ENCODE measurements around the gene OR7G3. TPM values are rescaled to one million over a fixed set of nuclear protein-coding genes. Genes with fewer than 3 reads are reported as not detected.

Gene OR7G3
- total RNA-seq (2021; fragmentation: NEBNext Ultra II Directional; extraction: Animal tissue kit (Norgen Biotek cat#: 25700)) (not detected in 2 replicates), polyA plus RNA-seq (2011; rRNA removed) (not detected in 2 replicates), polyA minus RNA-seq (2011; rRNA and poly(A)+ RNA removed) (not detected in 2 replicates)
- polyA plus RNA-seq (2011; cell fraction: cytosol; rRNA removed) = not detected
- not detected for polyA plus RNA-seq (2011; cell fraction: nucleus; rRNA removed)
- polyA plus RNA-seq (2012, experiment 1 of 2) = not detected in 4 replicates
- polyA plus RNA-seq (2012, experiment 2 of 2) = not detected
- polyA plus RNA-seq (2013, experiment 1 of 2) = not detected
- polyA plus RNA-seq (2013, experiment 2 of 2) = not detected
- not detected for polyA minus RNA-seq (2011; cell fraction: cytosol; rRNA and poly(A)+ RNA removed)
- not detected for polyA minus RNA-seq (2011; cell fraction: nucleus; rRNA and poly(A)+ RNA removed)
- long read RNA-seq, experiment 1 = 0 reads
- long read RNA-seq, experiment 2 = 0 reads

DNA sequence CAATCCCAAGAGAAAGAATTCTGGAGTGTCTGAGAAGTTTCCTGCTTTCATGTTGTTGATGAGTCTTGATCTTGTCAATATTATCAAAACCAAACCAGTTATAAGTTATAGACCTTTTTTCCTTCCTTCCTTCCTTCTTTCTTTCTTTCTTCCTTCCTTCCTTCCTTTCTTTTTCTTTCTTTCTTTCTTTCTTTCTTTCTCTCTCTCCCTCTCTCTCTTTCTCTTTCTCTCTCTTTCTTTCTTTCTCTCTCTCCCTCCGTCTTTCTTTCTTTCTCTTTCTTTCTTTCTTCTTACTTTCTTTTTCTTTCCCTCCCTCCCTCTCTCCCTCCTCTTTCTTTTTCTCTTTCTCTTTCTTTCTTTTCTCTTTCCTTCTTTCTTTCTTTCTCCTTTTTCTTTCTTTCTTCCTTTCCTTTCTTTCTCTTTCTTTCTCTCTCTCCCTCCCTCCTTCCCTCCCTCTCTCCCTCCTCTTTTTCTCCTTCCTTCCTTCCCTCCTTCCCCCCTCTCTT is at the start of gene OR7G3:
Gene OR7G3 (minus strand): TSS at position 51 of the 506 bp plus-strand sequence. CDS start 0 bp downstream, at position 51.
- no peaks in the 10 kb centered on the region for H3K79me2 ChIP-seq (ENCODE audit: control insufficient read depth in 1 of 2, insufficient read depth in 2 of 2, low read length in 2 of 2)
- no CpG with 5 or more reads among the region's 1 CpG for whole genome bisulfite sequencing, 2 experiments (ENCODE audit: extremely low coverage in 1 of 2, insufficient coverage in 1 of 2, insufficient read length in 1 of 2, insufficient replicate concordance in 2 of 2, low coverage in 1 of 2, low lambda C conversion rate in 2 of 2, missing lambda C conversion rate in 1 of 2)
- no peak within 1 kb of the TSS for H3K23ac ChIP-seq (ENCODE audit: insufficient read length)
- H2BK20ac ChIP-seq (ENCODE audit: low read length) = no peak within 1 kb of the TSS
- no peak within 1 kb of the TSS for H2BK12ac ChIP-seq (ENCODE audit: low read depth, low read length)
- H2BK5ac ChIP-seq (ENCODE audit: low read depth, low read length) = no peak within 1 kb of the TSS
- no peak within 1 kb of the TSS for H3K4me3 ChIP-seq (ENCODE audit: extremely low read depth in 1 of 4, insufficient read depth in 2 of 4, low read depth in 3 of 4, low read length in 4 of 4)
- H3K27me3 ChIP-seq (replicated peaks in 1 of 4; ENCODE audit: control insufficient read depth in 3 of 4, extremely low read depth in 1 of 4, insufficient read depth in 3 of 4, low read length in 3 of 4) = no peaks in the 10 kb centered on the region
- H3K79me1 ChIP-seq (ENCODE audit: low read depth, low read length) = no peaks in the 10 kb centered on the region
- no peak for DNase-seq (ENCODE audit: low read depth in 1 of 2, low spot score in 2 of 2)
- no peak within 1 kb of the TSS for H3K27ac ChIP-seq (ENCODE audit: low read depth, low read length)
- H3K4ac ChIP-seq (replicated peaks; ENCODE audit: insufficient read length, low read depth, low read length) = no peak within 1 kb of the TSS
- no peak within 1 kb of the TSS for H3K4me2 ChIP-seq (ENCODE audit: insufficient read depth in 1 of 2, low read depth in 2 of 2, low read length in 2 of 2)
- no peak within 1 kb of the TSS for H2AK5ac ChIP-seq (ENCODE audit: low read depth, low read length)
- CTCF ChIA-PET (ENCODE audit: partially characterized antibody) = interaction anchor here (0.7 kb wide), 1 partner anchor 9 kb away, joined by 4 read pairs; no protein-coding TSS in a partner anchor
- no peak within 1 kb of the TSS for H3K9ac ChIP-seq (replicated peaks in 1 of 4; ENCODE audit: extremely low read depth in 1 of 4, low read depth in 3 of 4, low read length in 3 of 4)
- H3K23me2 ChIP-seq (ENCODE audit: low read depth, low read length) = no peaks in the 10 kb centered on the region
- no peak within 1 kb of the TSS for H4K8ac ChIP-seq (ENCODE audit: extremely low read depth, insufficient read depth, low read length)
- peaks cover 38 to 45% of the 10 kb centered on the region in 2 experiments for H3K9me3 ChIP-seq (ENCODE audit: insufficient read depth in 2 of 2, low read depth in 1 of 2, low read length in 1 of 2)
- no peak for FAIRE-seq
- H3K4me1 ChIP-seq (replicated peaks in 1 of 4; ENCODE audit: control insufficient read depth in 3 of 4, insufficient read depth in 4 of 4, low read length in 3 of 4) = no peaks in the 10 kb centered on the region
- no peak within 1 kb of the TSS for H4K91ac ChIP-seq (replicated peaks; ENCODE audit: insufficient read length, low read length)
- H3K18ac ChIP-seq (ENCODE audit: extremely low read depth, low read length) = no peak within 1 kb of the TSS
- no peak within 1 kb of the TSS for H3K56ac ChIP-seq (replicated peaks; ENCODE audit: insufficient read length, low read depth, low read length)
- no peak within 1 kb of the TSS for H4K5ac ChIP-seq (ENCODE audit: insufficient read length, low read depth, low read length)
- no peaks in the 10 kb centered on the region for H4K20me1 ChIP-seq (replicated peaks in 1 of 2; ENCODE audit: control insufficient read depth in 1 of 2, insufficient read depth in 2 of 2, low read length in 2 of 2)
- POLR2A ChIA-PET (ENCODE audit: partially characterized antibody) = interaction anchor here (0.5 kb wide), 1 partner anchor 666 kb away, joined by 3 read pairs; no protein-coding TSS in a partner anchor
- H2BK15ac ChIP-seq (ENCODE audit: low read length) = no peak within 1 kb of the TSS
- H2AFZ ChIP-seq (ENCODE audit: low read length) = no peak within 1 kb of the TSS
- H3K14ac ChIP-seq (ENCODE audit: insufficient read length) = no peak within 1 kb of the TSS
- no peak within 1 kb of the TSS for H2BK120ac ChIP-seq (replicated peaks; ENCODE audit: low read depth, low read length)
- no peaks in the 10 kb centered on the region for H3K36me3 ChIP-seq (ENCODE audit: control insufficient read depth in 2 of 4, insufficient read depth in 4 of 4, low read length in 3 of 4)
- no peak for TF ChIP-seq SP4 (IDR thresholded peaks at IDR 0.05; ENCODE audit: low read length)
- TF ChIP-seq RFX5 (IDR thresholded peaks at IDR 0.05; ENCODE audit: borderline replicate concordance, low read depth, low read length) = no peak
- TF ChIP-seq CBX8 (IDR thresholded peaks at IDR 0.05; ENCODE audit: borderline replicate concordance, low read depth, low read length) = no peak
- no peak for TF ChIP-seq KDM1A (IDR thresholded peaks at IDR 0.05; ENCODE audit: borderline replicate concordance, low read length)
- no peak for TF ChIP-seq CBX5 (IDR thresholded peaks at IDR 0.05; ENCODE audit: low read depth, low read length)
- TF ChIP-seq TBP (IDR thresholded peaks at IDR 0.05; ENCODE audit: low read depth, low read length) = no peak
- no peak for TF ChIP-seq KDM5A (IDR thresholded peaks at IDR 0.05; ENCODE audit: low read length)

All from H1 (cell line).